ENCODE results near the gene FCHSD1. TPM values are rescaled to one million over a fixed set of nuclear protein-coding genes. Genes with fewer than 3 reads are reported as not detected.

Gene FCHSD1
- total RNA-seq, 1 experiment from 2014 or later = 23.1 TPM

- Histone ChIP-seq H3K4ac (ENCODE audit: low read depth, low read length) (no peak overlapping the region), H3K14ac (ENCODE audit: insufficient read depth, low read length) (no peak overlapping the region), H2AFZ (ENCODE audit: low read length) (no peak overlapping the region), H3K9me3 (ENCODE audit: control insufficient read depth, low read depth, low read length) (no peaks in the 10 kb centered on the region), H4K91ac (ENCODE audit: insufficient read length, low read depth, low read length) (no peak overlapping the region), H4K20me1 (ENCODE audit: control insufficient read depth, insufficient read depth, insufficient read length) (no peaks in the 10 kb centered on the region), H3K9ac (ENCODE audit: extremely low read depth, insufficient read length, low read length) (no peak overlapping the region), H2BK120ac (ENCODE audit: low read depth, low read length, poor library complexity, severe bottlenecking) (no peak overlapping the region), H3K23ac (ENCODE audit: insufficient read length, low read depth, low read length) (no peak overlapping the region), H3K79me1 (ENCODE audit: insufficient read depth, low read depth, low read length, poor library complexity, severe bottlenecking) (no peaks in the 10 kb centered on the region), H3K56ac (ENCODE audit: insufficient read length, low read depth, low read length) (no peak overlapping the region), H4K5ac (ENCODE audit: insufficient read length, low read depth, low read length) (no peak overlapping the region), H3K23me2 (ENCODE audit: insufficient read length, low read depth, low read length, poor library complexity, severe bottlenecking) (peaks cover 8% of the 10 kb centered on the region), H2BK5ac (ENCODE audit: insufficient read length, low read length) (no peak overlapping the region), H3K4me2 (ENCODE audit: insufficient read depth, insufficient read length, low read length) (no peak overlapping the region), H4K8ac (replicated peaks; ENCODE audit: insufficient read length, low read depth, low read length) (no peak overlapping the region), H2AK5ac (ENCODE audit: insufficient read length, low read length) (no peak overlapping the region), H2BK12ac (ENCODE audit: insufficient read length, low read depth, low read length) (no peak overlapping the region), H3K79me2 (ENCODE audit: insufficient read depth, low read length) (no peaks in the 10 kb centered on the region), H3K27me3 (ENCODE audit: insufficient read depth, low read length) (no peaks in the 10 kb centered on the region), H3K4me1 (ENCODE audit: insufficient read depth, low read length) (no peaks in the 10 kb centered on the region; the same call in 1 of the 2 replicates), H3T11ph (ENCODE audit: low read length) (no peak overlapping the region), H3K27ac (ENCODE audit: insufficient read length, low read depth, low read length) (no peak overlapping the region), H2BK15ac (ENCODE audit: low read depth, low read length) (no peak overlapping the region), H3K18ac (ENCODE audit: insufficient read length, low read depth, low read length) (no peak overlapping the region), H2BK20ac (ENCODE audit: low read depth, low read length, poor library complexity, severe bottlenecking) (no peak overlapping the region)
- H3K9me3 Mint-ChIP-seq = no peaks in the 10 kb centered on the region
- no CpG with 5 or more reads among the region's 3 CpGs for WGBS (ENCODE audit: extremely low coverage, insufficient read length, low lambda C conversion rate)
- peaks cover 12 to 32% (median 25%) of the 10 kb centered on the region in 3 experiments; a peak in 6 of 7 replicates for H3K36me3 Mint-ChIP-seq (ENCODE audit: insufficient read depth in 1 of 3, low read depth in 3 of 3)
- no peak overlapping the region; a peak in 1 of 7 replicates for H3K27ac Mint-ChIP-seq
- no peak for DNase-seq
- TF ChIP-seq CTCF (conservative IDR thresholded peaks at IDR 0.05) = no peak
- peaks cover 7% of the 10 kb centered on the region; the same call in 1 of the 2 replicates for H3K27me3 Mint-ChIP-seq (ENCODE audit: low read depth)
- peaks cover 19 to 23% of the 10 kb centered on the region in 2 experiments for H3K4me1 Mint-ChIP-seq
- no peak overlapping the region for H3K4me3 Mint-ChIP-seq
Observed at GRCh38 chr5:141647851-141648250, 3.4 kb downstream of the FCHSD1 start.
